Heart left ventricle (tissue), 13 donors: ENCODE data around the gene TBCB.

ENCODE experiments used
- POLR2A ChIP-seq, 2 donors: fragments of 450-650 bp; IDR thresholded peaks; one replicate each; pipeline ENCODE4 v1.6.1; 2017; ENCODE audit warnings: antibody characterized with exemption in 2 of 2, mild to moderate bottlenecking in 2 of 2, moderate library complexity in 2 of 2
- TF ChIP-seq, protein P1 (sequence below), 12 donors: fragments of 200-600 bp; sonication (generic) in 4 of 12; IDR thresholded peaks; one replicate each; pipeline versions ENCODE4 v1.5.0 to v1.8.0; 2018 to 2022; ENCODE audit warnings: antibody characterized with exemption in 12 of 12, mild to moderate bottlenecking in 5 of 12
- donor health status: ischemic (EF 13 %, LVEDD 7.1; RV severe dilation, severe dysfunction).
- donor health status: DM: no; HTN: yes; CAD: no.
- donor health status: DM: no; HTN: no; CAD: no.
- donor health status: ischemic (EF 25% LVEDD 6.9; RV normal size, moderate dysfunction).
- donor health status: ischemic (EF 25% LVEDD 5.7; RV mildly dilated, moderate dysfunction).
- donor health status: ischemic (EF 35%, LVEDD 5.7; RV mildly dilated, moderate dysfunction).
- donor health status: nonischemic (EF 11% LVEDD 7.7; RV severe dilation, severe dysfunction).
- donor health status: DM: yes; HTN: yes; CAD: no.
- donor health status: PGD.
- donor health status: ischemic (EF 29% LVEDD 5.4; RV normal size, mild dysfunction).
- donor health status: nonischemic (EF 23%, LVEDD 6.1; RV moderate dilation, normal function).

DNA sequence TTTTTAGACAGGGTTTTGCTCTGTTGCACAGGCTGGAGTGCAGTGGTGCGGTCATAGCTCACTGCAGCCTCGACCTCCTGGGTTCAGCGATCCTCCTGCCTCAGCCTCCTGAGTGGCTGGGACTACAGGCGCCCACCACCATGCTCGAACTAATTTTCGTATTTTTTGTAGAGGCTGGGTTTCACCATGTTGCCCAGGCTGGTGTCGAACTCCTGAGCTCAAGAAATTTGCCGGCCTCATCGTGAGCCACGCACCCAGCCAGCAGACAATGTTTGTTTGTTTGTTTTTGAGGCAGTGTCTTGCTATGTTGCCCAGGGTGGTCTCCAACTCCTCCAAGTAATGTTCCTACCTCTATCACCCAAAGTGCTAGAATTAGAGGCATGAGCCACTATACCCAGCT lies 37.9 kb downstream of the TBCB start:
- TF ChIP-seq, protein P1, sequence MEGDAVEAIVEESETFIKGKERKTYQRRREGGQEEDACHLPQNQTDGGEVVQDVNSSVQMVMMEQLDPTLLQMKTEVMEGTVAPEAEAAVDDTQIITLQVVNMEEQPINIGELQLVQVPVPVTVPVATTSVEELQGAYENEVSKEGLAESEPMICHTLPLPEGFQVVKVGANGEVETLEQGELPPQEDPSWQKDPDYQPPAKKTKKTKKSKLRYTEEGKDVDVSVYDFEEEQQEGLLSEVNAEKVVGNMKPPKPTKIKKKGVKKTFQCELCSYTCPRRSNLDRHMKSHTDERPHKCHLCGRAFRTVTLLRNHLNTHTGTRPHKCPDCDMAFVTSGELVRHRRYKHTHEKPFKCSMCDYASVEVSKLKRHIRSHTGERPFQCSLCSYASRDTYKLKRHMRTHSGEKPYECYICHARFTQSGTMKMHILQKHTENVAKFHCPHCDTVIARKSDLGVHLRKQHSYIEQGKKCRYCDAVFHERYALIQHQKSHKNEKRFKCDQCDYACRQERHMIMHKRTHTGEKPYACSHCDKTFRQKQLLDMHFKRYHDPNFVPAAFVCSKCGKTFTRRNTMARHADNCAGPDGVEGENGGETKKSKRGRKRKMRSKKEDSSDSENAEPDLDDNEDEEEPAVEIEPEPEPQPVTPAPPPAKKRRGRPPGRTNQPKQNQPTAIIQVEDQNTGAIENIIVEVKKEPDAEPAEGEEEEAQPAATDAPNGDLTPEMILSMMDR (IDR thresholded peaks at IDR 0.05), result no peak
- TF ChIP-seq POLR2A (IDR thresholded peaks at IDR 0.05), result no peak
